ENCODE results near the gene FGGY. TPM values are rescaled to one million over a fixed set of nuclear protein-coding genes. Genes with fewer than 3 reads are reported as not detected.

The FGGY gene
- total RNA-seq, 1 donor from 2014 or later: 24.3 TPM

GRCh38 chr1:59714219-59714618 lies 417.3 kb downstream of the FGGY start:
- no peak for TF ChIP-seq CTCF (conservative IDR thresholded peaks at IDR 0.05; ENCODE audit: low read depth, low read length)
- DNase-seq (ENCODE audit: low read depth): no peak
- no peak overlapping the region for H3K4me3 ChIP-seq (ENCODE audit: low read depth, low read length)

- no peak for TF ChIP-seq CTCF (conservative IDR thresholded peaks at IDR 0.05; ENCODE audit: low read depth, low read length)
Observed at GRCh38 chr1:59714966-59715365, 418.1 kb downstream of the FGGY start.

GRCh38 chr1:59716832-59717231 lies 419.9 kb downstream of the FGGY start:
- H3K4me3 ChIP-seq (ENCODE audit: low read depth, low read length): no peak overlapping the region
- no peak for TF ChIP-seq CTCF (conservative IDR thresholded peaks at IDR 0.05; ENCODE audit: low read depth, low read length)
- DNase-seq (ENCODE audit: low read depth): no peak

More at GRCh38 chr1:59714966-59715365, 418.1 kb downstream of the FGGY start:
- DNase-seq (ENCODE audit: low read depth): no peak
- no peak overlapping the region for H3K4me3 ChIP-seq (ENCODE audit: low read depth, low read length)

- no peak for DNase-seq (ENCODE audit: low read depth)
- no peak overlapping the region for H3K4me3 ChIP-seq (ENCODE audit: low read depth, low read length)
- peak; percentile 64 for TF ChIP-seq CTCF (conservative IDR thresholded peaks at IDR 0.05; ENCODE audit: low read depth, low read length)
Observed at GRCh38 chr1:59718064-59718988, 421.4 kb downstream of the FGGY start.

GRCh38 chr1:59718989-59719360 lies 422.1 kb downstream of the FGGY start:
- TF ChIP-seq CTCF (conservative IDR thresholded peaks at IDR 0.05; ENCODE audit: low read depth, low read length): no peak
- no peak overlapping the region for H3K4me3 ChIP-seq (ENCODE audit: low read depth, low read length)
- DNase-seq (ENCODE audit: low read depth): no peak

- no peak overlapping the region for H3K4me3 ChIP-seq (ENCODE audit: low read depth, low read length)
- TF ChIP-seq CTCF (conservative IDR thresholded peaks at IDR 0.05; ENCODE audit: low read depth, low read length): no peak
- no peak for DNase-seq (ENCODE audit: low read depth)
Observed at GRCh38 chr1:59720326-59721115, 423.6 kb downstream of the FGGY start.
